Keratinocyte (primary cell): ENCODE measurements around the gene USP35. TPM values are rescaled to one million over a fixed set of nuclear protein-coding genes. Genes with fewer than 3 reads are reported as not detected.

Experiments
- DNase-seq: peaks from one replicate; pipeline ENCODE4 v3.0.0-alpha.2; 2011; ENCODE audit warnings: low read depth, missing footprints, low spot score
- FAIRE-seq: peaks from 2 replicates; lab custom pipeline; 2011; peaks lifted over from hg19 to GRCh38; lab: Jason Lieb, UNC
- H2AFZ ChIP-seq: 2 replicates; pipeline ENCODE4 v1.6.0; 2012; ENCODE audit warnings: low read length, control low read depth, inconsistent platforms; ENCODE audit not compliant: control insufficient read depth
- H3K27ac ChIP-seq: 2 replicates; pipeline ENCODE4 v1.5.1; 2011; ENCODE audit warnings: low read length; ENCODE audit not compliant: control insufficient read depth, insufficient read depth
- H3K27me3 ChIP-seq: 3 replicates; pipeline ENCODE4 v1.6.0; 2011; ENCODE audit warnings: low read length; ENCODE audit not compliant: control insufficient read depth, insufficient read depth; ENCODE audit errors: extremely low read depth
- H3K36me3 ChIP-seq, 2 experiments: 2 replicates in 1 of 2; 3 replicates in 1 of 2; pipeline ENCODE4 v1.5.1; 2011; ENCODE audit warnings: low read length in 2 of 2, mild to moderate bottlenecking in 1 of 2; ENCODE audit not compliant: control insufficient read depth in 2 of 2, insufficient read depth in 2 of 2; ENCODE audit errors: extremely low read depth in 1 of 2
- H3K4me1 ChIP-seq: 3 replicates; pipeline ENCODE4 v1.5.1; 2011; ENCODE audit warnings: low read length; ENCODE audit not compliant: control insufficient read depth, insufficient read depth; ENCODE audit errors: extremely low read depth
- H3K4me2 ChIP-seq: 3 replicates; pipeline ENCODE4 v1.6.0; 2011; ENCODE audit warnings: low read depth, low read length; ENCODE audit not compliant: control insufficient read depth, insufficient read depth; ENCODE audit errors: extremely low read depth
- H3K4me3 ChIP-seq, 3 experiments: fragments of 200-600 bp in 1 of 3; sonication (generic) in 1 of 3; 2 replicates in 2 of 3; 3 replicates in 1 of 3; pipeline ENCODE4 v1.5.1; 2011 to 2016; ENCODE audit warnings: low read length in 3 of 3, mild to moderate bottlenecking in 3 of 3, control low read depth in 2 of 3, inconsistent platforms in 1 of 3, low read depth in 1 of 3, mixed read lengths in 1 of 3, mixed run types in 1 of 3, moderate library complexity in 1 of 3; ENCODE audit not compliant: control insufficient read depth in 2 of 3, insufficient read depth in 2 of 3; ENCODE audit errors: extremely low read depth in 1 of 3
- H3K79me2 ChIP-seq: 2 replicates; pipeline ENCODE4 v1.6.0; 2012; ENCODE audit warnings: low read length; ENCODE audit not compliant: control insufficient read depth, insufficient read depth
- H3K9ac ChIP-seq: 3 replicates; pipeline ENCODE4 v1.6.0; 2011; ENCODE audit warnings: low read length; ENCODE audit not compliant: control insufficient read depth, insufficient read depth; ENCODE audit errors: extremely low read depth
- H3K9me1 ChIP-seq: 3 replicates; pipeline ENCODE4 v1.6.0; 2011; ENCODE audit warnings: low read length; ENCODE audit not compliant: control insufficient read depth, insufficient read depth; ENCODE audit errors: extremely low read depth
- H3K9me3 ChIP-seq: 2 replicates; pipeline ENCODE4 v1.5.1; 2012; ENCODE audit warnings: low read depth, low read length; ENCODE audit not compliant: control insufficient read depth
- H4K20me1 ChIP-seq: 3 replicates; pipeline ENCODE4 v1.6.0; 2011; ENCODE audit warnings: low read length; ENCODE audit not compliant: control insufficient read depth, insufficient read depth; ENCODE audit errors: extremely low read depth
- CTCF ChIP-seq, 3 experiments: IDR thresholded peaks in 1 of 3; conservative IDR thresholded peaks in 1 of 3; optimal IDR thresholded peaks in 1 of 3; 2 replicates in 2 of 3; 3 replicates in 1 of 3; pipeline versions ENCODE3 to v1.5.1; 2011; ENCODE audit warnings: low read length in 3 of 3, mild to moderate bottlenecking in 3 of 3, moderate library complexity in 2 of 3, control low read depth in 1 of 3, inconsistent platforms in 1 of 3; ENCODE audit not compliant: insufficient read depth in 2 of 3; ENCODE audit errors: extremely low read depth in 1 of 3
- EZH2 ChIP-seq: IDR thresholded peaks from one replicate; pipeline ENCODE4 v1.6.1; 2012; ENCODE audit warnings: inconsistent platforms, mild to moderate bottlenecking, low read length, moderate library complexity
- dilution Hi-C: fragments of 300-500 bp; cut with MboI; formaldehyde crosslinking; loops from one replicate; pipeline ENCODE4 v1.7.0; 2020; ENCODE audit warnings: low sequenced_read_pairs; ENCODE audit not compliant: extremely low pct_ligation_motif_present
- polyA plus RNA-seq, 5 experiments: library from polyadenylated mRNA; depleted of rRNA in 3 of 5; stranded (reverse) in 3 of 5; stranded (forward) in 1 of 5; unstranded in 1 of 5; fragments of >200 nt; gene quantifications; 1 replicate in 1 of 5; 2 replicates in 3 of 5; 3 replicates in 1 of 5; pipeline versions ENCODE4 v1.2.1 to v1.2.3, GENCODE V29; 2011 to 2012; ENCODE audit warnings: missing spikeins in 2 of 5, low read depth in 1 of 5, low replicate concordance in 1 of 5

USP35 gene
- polyA plus RNA-seq, 1 donor (not counting 4 experiments of a cell fraction or from before 2014, with no cell fraction given), result 5.0 TPM

GRCh38 chr11:78212586-78213371 is 24.1 kb downstream of the USP35 start:
- no peak overlapping the region for H3K4me3 ChIP-seq
- no peak overlapping the region for H2AFZ ChIP-seq
- H3K9ac ChIP-seq, result no peak overlapping the region
- H4K20me1 ChIP-seq, result no peaks in the 10 kb centered on the region
- H3K27ac ChIP-seq, result no peak overlapping the region
- TF ChIP-seq EZH2, result no peak
- no peak for TF ChIP-seq CTCF (optimal IDR thresholded peaks at IDR 0.05 in 1 of 3, IDR thresholded peaks at IDR 0.05 in 1 of 3, conservative IDR thresholded peaks at IDR 0.05 in 1 of 3; ENCODE audit: extremely low read depth in 1 of 3, insufficient read depth in 2 of 3, low read length in 3 of 3)
- no peaks in the 10 kb centered on the region for H3K9me3 ChIP-seq
- no peaks in the 10 kb centered on the region for H3K27me3 ChIP-seq
- FAIRE-seq (no peak), DNase-seq (no peak)
- H3K79me2 ChIP-seq, result peaks cover 4% of the 10 kb centered on the region
- H3K4me2 ChIP-seq, result no peak overlapping the region
- peaks cover 2% of the 10 kb centered on the region for H3K9me1 ChIP-seq
- H3K36me3 ChIP-seq, result peaks cover 5 to 20% of the 10 kb centered on the region in 2 experiments
- dilution Hi-C loops, result no loop called here
- H3K4me1 ChIP-seq, result peaks cover 4% of the 10 kb centered on the region

- dilution Hi-C loops, result no loop called here
- H3K36me3 ChIP-seq, result peaks cover 5 to 18% of the 10 kb centered on the region in 2 experiments
Measured at GRCh38 chr11:78213526-78214330, 25.0 kb downstream of the USP35 start.

More at GRCh38 chr11:78213526-78214330, 25.0 kb downstream of the USP35 start:
- Histone ChIP-seq H2AFZ (no peak overlapping the region), H3K9me1 (peaks cover 2% of the 10 kb centered on the region), H3K9me3 (no peaks in the 10 kb centered on the region), H3K27ac (no peak overlapping the region), H3K9ac (no peak overlapping the region), H3K4me3 (no peak overlapping the region), H3K4me1 (peaks cover 4% of the 10 kb centered on the region), H3K4me2 (no peak overlapping the region), H3K27me3 (no peaks in the 10 kb centered on the region), H3K79me2 (peaks cover 4% of the 10 kb centered on the region), H4K20me1 (no peaks in the 10 kb centered on the region)
- DNase-seq (no peak), FAIRE-seq (no peak)
- no peak for TF ChIP-seq EZH2
- TF ChIP-seq CTCF (optimal IDR thresholded peaks at IDR 0.05 in 1 of 3, IDR thresholded peaks at IDR 0.05 in 1 of 3, conservative IDR thresholded peaks at IDR 0.05 in 1 of 3; ENCODE audit: extremely low read depth in 1 of 3, insufficient read depth in 2 of 3, low read length in 3 of 3), result no peak
